ENCODE data around the gene SPCS1. TPM values are rescaled to one million over a fixed set of nuclear protein-coding genes. Genes with fewer than 3 reads are reported as not detected.

The SPCS1 gene
- total RNA-seq, 1 experiment from 2014 or later, result 104 TPM

DNA sequence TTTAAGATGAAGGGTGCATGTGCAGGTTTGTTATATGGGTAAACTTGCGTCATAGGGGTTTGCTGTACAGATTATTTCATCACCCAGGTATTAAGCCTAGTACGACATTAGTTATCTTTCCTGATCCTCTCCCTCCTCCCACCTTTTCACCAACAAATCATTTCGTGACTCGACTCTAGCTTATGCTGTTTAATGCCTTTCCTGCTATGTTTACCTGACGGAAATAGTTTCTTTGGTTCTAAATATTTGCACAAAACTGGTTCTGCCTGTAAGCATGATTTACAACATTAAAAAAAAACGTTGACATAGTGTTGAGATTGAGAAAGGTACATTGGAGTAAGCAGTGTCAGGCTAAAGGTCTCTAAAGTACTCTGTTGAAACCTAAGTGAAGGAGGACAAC is 17.6 kb upstream of the SPCS1 start:
- peak in 1 of 2 experiments; percentile 62 for DNase-seq
- Histone ChIP-seq H3K4me2 (peak overlapping the region; percentile 100), H3K4me1 (replicated peaks; ENCODE audit: insufficient read depth) (peaks cover 35% of the 10 kb centered on the region), H3K9me3 (ENCODE audit: insufficient read depth, low read depth) (no peaks in the 10 kb centered on the region), H4K20me1 (ENCODE audit: insufficient read depth) (peaks cover 43% of the 10 kb centered on the region), H3K9me2 (ENCODE audit: insufficient read depth) (no peaks in the 10 kb centered on the region), H3K4me3 (no peak overlapping the region; the same call in 1 of the 2 replicates), H3K36me3 (ENCODE audit: low read depth) (peaks cover 60% of the 10 kb centered on the region), H3K79me2 (ENCODE audit: low read depth) (peaks cover 69% of the 10 kb centered on the region), H3K27me3 (ENCODE audit: insufficient read depth, low read depth) (no peaks in the 10 kb centered on the region), H2AFZ (no peak overlapping the region), H3F3A (ENCODE audit: insufficient read depth, low read depth) (peaks cover 70% of the 10 kb centered on the region), H3K27ac (peak overlapping the region; percentile 60)
- ChIA-PET CTCF (no interaction called here), POLR2A (ENCODE audit: unreplicated experiment) (no interaction called here)
- intact Hi-C loops (cut with micrococcal nuclease; ENCODE audit: unreplicated experiment), result no loop called here
- no TSS peak for BruUV-seq (replicated peaks)
- TF ChIP-seq, protein P1, sequence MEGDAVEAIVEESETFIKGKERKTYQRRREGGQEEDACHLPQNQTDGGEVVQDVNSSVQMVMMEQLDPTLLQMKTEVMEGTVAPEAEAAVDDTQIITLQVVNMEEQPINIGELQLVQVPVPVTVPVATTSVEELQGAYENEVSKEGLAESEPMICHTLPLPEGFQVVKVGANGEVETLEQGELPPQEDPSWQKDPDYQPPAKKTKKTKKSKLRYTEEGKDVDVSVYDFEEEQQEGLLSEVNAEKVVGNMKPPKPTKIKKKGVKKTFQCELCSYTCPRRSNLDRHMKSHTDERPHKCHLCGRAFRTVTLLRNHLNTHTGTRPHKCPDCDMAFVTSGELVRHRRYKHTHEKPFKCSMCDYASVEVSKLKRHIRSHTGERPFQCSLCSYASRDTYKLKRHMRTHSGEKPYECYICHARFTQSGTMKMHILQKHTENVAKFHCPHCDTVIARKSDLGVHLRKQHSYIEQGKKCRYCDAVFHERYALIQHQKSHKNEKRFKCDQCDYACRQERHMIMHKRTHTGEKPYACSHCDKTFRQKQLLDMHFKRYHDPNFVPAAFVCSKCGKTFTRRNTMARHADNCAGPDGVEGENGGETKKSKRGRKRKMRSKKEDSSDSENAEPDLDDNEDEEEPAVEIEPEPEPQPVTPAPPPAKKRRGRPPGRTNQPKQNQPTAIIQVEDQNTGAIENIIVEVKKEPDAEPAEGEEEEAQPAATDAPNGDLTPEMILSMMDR (conservative IDR thresholded peaks at IDR 0.05), result no peak
- no peak for TF ChIP-seq EZH2 (IDR thresholded peaks at IDR 0.05; ENCODE audit: low read depth)

DNA sequence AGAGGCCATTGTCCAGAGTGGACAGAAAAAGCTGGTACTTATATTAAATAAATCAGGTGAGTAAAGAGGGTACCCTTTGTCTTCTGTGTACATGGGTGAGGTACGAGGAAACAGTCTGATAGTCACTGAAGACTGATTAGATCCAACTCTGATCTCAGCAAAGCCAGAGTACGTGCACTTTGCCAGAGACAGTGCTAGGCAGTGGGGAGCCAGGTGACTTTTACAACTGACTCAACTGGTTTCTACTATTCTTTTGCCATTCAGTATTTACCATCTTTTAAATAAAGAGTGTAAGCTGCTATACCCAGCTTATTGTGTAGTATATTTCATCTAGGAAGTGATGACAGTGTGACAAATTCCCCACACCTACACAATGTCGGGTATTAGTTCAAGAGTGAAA is 16.8 kb upstream of the SPCS1 start:
- POLR2A ChIA-PET (ENCODE audit: unreplicated experiment), result interaction anchor here (0.6 kb wide), 1 partner anchor 146 kb away, joined by 10 read pairs; no protein-coding TSS in a partner anchor
- H3K36me3 ChIP-seq (ENCODE audit: low read depth), result peaks cover 68% of the 10 kb centered on the region
- no peaks in the 10 kb centered on the region for H3K9me3 ChIP-seq (ENCODE audit: insufficient read depth, low read depth)
- H3K79me2 ChIP-seq (ENCODE audit: low read depth), result peaks cover 65% of the 10 kb centered on the region
- H3K27ac ChIP-seq, result peak overlapping the region; percentile 60; the same call in 1 of the 2 replicates
- DNase-seq, result no peak
- H4K20me1 ChIP-seq (ENCODE audit: insufficient read depth), result peaks cover 50% of the 10 kb centered on the region
- peaks cover 31% of the 10 kb centered on the region for H3K4me1 ChIP-seq (replicated peaks; ENCODE audit: insufficient read depth)
- H3K9me2 ChIP-seq (ENCODE audit: insufficient read depth), result no peaks in the 10 kb centered on the region
- intact Hi-C loops (cut with micrococcal nuclease; ENCODE audit: unreplicated experiment), result no loop called here
- H3K4me2 ChIP-seq, result peak overlapping the region; percentile 100; the same call in 1 of the 2 replicates
- no TSS peak for BruUV-seq (replicated peaks)
- H3K4me3 ChIP-seq, result no peak overlapping the region
- CTCF ChIA-PET, result no interaction called here
- no peak overlapping the region for H2AFZ ChIP-seq
- no peak for TF ChIP-seq EZH2 (IDR thresholded peaks at IDR 0.05; ENCODE audit: low read depth)
- TF ChIP-seq, protein P1 (conservative IDR thresholded peaks at IDR 0.05), result no peak
- H3F3A ChIP-seq (ENCODE audit: insufficient read depth, low read depth), result peaks cover 79% of the 10 kb centered on the region
- no peaks in the 10 kb centered on the region for H3K27me3 ChIP-seq (ENCODE audit: insufficient read depth, low read depth)

DNA sequence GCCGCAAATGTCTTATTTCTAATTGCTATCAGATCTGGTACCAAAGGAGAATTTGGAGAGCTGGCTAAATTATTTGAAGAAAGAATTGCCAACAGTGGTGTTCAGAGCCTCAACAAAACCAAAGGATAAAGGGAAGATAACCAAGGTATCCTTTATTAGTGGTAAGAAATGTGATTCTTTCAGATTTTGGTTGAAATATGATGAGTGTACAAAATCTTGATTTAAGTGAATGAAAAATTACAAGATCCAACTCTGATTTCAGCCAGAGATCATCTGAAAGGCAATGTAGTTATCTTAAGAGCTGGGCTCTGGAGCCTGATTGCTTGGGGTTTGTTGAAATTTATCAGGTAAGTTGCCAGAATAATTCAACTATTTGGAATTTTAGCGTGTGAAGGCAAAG is 15.3 kb upstream of the SPCS1 start:
- no TSS peak for BruUV-seq (replicated peaks)
- DNase-seq, result no peak
- peaks cover 60% of the 10 kb centered on the region for H4K20me1 ChIP-seq (ENCODE audit: insufficient read depth)
- CTCF ChIA-PET, result no interaction called here
- peaks cover 79% of the 10 kb centered on the region for H3K36me3 ChIP-seq (ENCODE audit: low read depth)
- TF ChIP-seq EZH2 (IDR thresholded peaks at IDR 0.05; ENCODE audit: low read depth), result no peak
- TF ChIP-seq, protein P1 (conservative IDR thresholded peaks at IDR 0.05), result no peak
- no peak overlapping the region for H3K4me3 ChIP-seq
- H3K4me1 ChIP-seq (replicated peaks; ENCODE audit: insufficient read depth), result peaks cover 23% of the 10 kb centered on the region
- H3K9me2 ChIP-seq (ENCODE audit: insufficient read depth), result no peaks in the 10 kb centered on the region
- no peak overlapping the region for H2AFZ ChIP-seq
- intact Hi-C loops (cut with micrococcal nuclease; ENCODE audit: unreplicated experiment), result no loop called here
- H3K27me3 ChIP-seq (ENCODE audit: insufficient read depth, low read depth), result no peaks in the 10 kb centered on the region
- no peak overlapping the region for H3K4me2 ChIP-seq
- no peak overlapping the region for H3K27ac ChIP-seq
- H3K9me3 ChIP-seq (ENCODE audit: insufficient read depth, low read depth), result no peaks in the 10 kb centered on the region
- peaks cover 86% of the 10 kb centered on the region for H3F3A ChIP-seq (ENCODE audit: insufficient read depth, low read depth)
- POLR2A ChIA-PET (ENCODE audit: unreplicated experiment), result no interaction called here
- H3K79me2 ChIP-seq (ENCODE audit: low read depth), result peaks cover 54% of the 10 kb centered on the region
